ENCODE results near the gene C12orf56.

Gene C12orf56

DNA sequence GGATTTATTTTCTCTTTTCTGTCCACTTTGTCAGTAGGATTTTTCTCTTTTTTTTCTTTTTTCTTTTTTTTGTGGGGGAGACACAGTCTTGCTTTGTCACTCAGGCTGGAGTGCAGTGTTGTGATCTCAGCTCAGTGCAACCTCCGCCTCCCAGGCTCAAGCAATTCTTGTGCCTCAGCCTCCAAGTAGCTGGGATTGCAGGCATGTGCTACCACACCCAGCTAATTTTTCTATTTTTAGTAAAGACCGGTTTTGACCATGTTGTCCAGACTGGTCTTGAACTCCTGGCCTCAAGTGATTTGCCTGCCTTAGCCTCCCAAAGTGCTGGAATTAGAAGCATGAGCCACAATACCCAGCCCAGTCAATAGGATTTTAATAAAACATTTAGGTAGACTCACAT is 40.3 kb upstream of the C12orf56 start:
- Histone ChIP-seq H3K9ac (ENCODE audit: low read length) (no peak overlapping the region), H3K9me3 (ENCODE audit: insufficient read depth, low read depth, low read length) (no peaks in the 10 kb centered on the region), H4K91ac (ENCODE audit: low read depth, low read length) (no peak overlapping the region), H3K27me3 (ENCODE audit: insufficient read depth, low read length) (no peaks in the 10 kb centered on the region), H3K4me3 (ENCODE audit: low read depth, low read length) (no peak overlapping the region), H2BK5ac (ENCODE audit: low read depth, low read length, poor library complexity) (no peak overlapping the region), H4K8ac (ENCODE audit: low read depth, low read length) (no peak overlapping the region), H3K23ac (ENCODE audit: low read length) (no peak overlapping the region), H3K4ac (ENCODE audit: low read depth, low read length) (no peak overlapping the region), H3K27ac (ENCODE audit: low read depth, low read length) (no peak overlapping the region), H3K4me1 (ENCODE audit: control insufficient read depth in 1 of 2, insufficient read depth in 2 of 2, low read length in 2 of 2) (no peaks in the 10 kb centered on the region), H3K14ac (ENCODE audit: low read length) (no peak overlapping the region), H2BK120ac (ENCODE audit: insufficient read depth, low read length, poor library complexity) (no peak overlapping the region), H2AFZ (ENCODE audit: insufficient read depth, low read length, poor library complexity) (no peak overlapping the region), H3K79me2 (ENCODE audit: control insufficient read depth, insufficient read depth, low read length, poor library complexity) (no peaks in the 10 kb centered on the region), H2AK5ac (ENCODE audit: low read length) (no peak overlapping the region), H3K4me2 (ENCODE audit: low read length) (no peak overlapping the region), H4K12ac (ENCODE audit: low read depth, low read length) (no peak overlapping the region), H3K18ac (ENCODE audit: low read length) (no peak overlapping the region), H3K36me3 (ENCODE audit: control insufficient read depth in 1 of 2, insufficient read depth in 2 of 2, low read length in 2 of 2) (peaks cover 32 to 45% of the 10 kb centered on the region in 2 experiments), H2BK12ac (ENCODE audit: low read length) (no peak overlapping the region), H3K79me1 (ENCODE audit: low read length) (no peaks in the 10 kb centered on the region)
- WGBS (ENCODE audit: extremely low coverage, insufficient coverage, insufficient read length): no CpG with 5 or more reads among the region's 2 CpGs
- peak in 1 of 2 donors; percentile 42 for DNase-seq

DNA sequence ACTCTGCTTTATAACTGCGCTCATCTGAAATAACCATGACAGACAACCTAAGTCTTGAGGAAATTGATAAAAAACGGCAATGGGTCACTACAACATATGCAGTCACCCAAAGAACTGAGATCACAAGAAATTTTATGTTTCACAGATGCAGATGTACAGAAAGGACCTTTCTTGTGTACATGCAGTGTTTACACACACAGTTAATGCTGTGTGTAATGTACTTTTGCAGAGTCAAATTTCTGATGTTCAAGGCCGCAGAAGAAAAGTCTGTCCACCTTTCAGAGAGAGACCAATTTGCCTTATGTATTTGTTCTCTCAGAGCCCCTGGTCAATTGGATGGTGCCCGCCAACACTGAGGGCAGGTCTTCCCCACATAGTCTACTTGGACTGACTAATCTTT is 38.4 kb upstream of the C12orf56 start:
- no peak overlapping the region for H4K8ac ChIP-seq (ENCODE audit: low read depth, low read length)
- H3K79me2 ChIP-seq (ENCODE audit: control insufficient read depth, insufficient read depth, low read length, poor library complexity): no peaks in the 10 kb centered on the region
- H2BK120ac ChIP-seq (ENCODE audit: insufficient read depth, low read length, poor library complexity): no peak overlapping the region
- no peak overlapping the region for H4K12ac ChIP-seq (ENCODE audit: low read depth, low read length)
- H3K9ac ChIP-seq (ENCODE audit: low read length): no peak overlapping the region
- no peak overlapping the region for H4K91ac ChIP-seq (ENCODE audit: low read depth, low read length)
- H3K79me1 ChIP-seq (ENCODE audit: low read length): no peaks in the 10 kb centered on the region
- no peaks in the 10 kb centered on the region for H3K4me1 ChIP-seq (ENCODE audit: control insufficient read depth in 1 of 2, insufficient read depth in 2 of 2, low read length in 2 of 2)
- H2BK5ac ChIP-seq (ENCODE audit: low read depth, low read length, poor library complexity): no peak overlapping the region
- no peak overlapping the region for H2AFZ ChIP-seq (ENCODE audit: insufficient read depth, low read length, poor library complexity)
- WGBS (ENCODE audit: extremely low coverage, insufficient coverage, insufficient read length): no CpG with 5 or more reads among the region's 4 CpGs
- no peak overlapping the region for H3K4me3 ChIP-seq (ENCODE audit: low read depth, low read length)
- no peaks in the 10 kb centered on the region for H3K27me3 ChIP-seq (ENCODE audit: insufficient read depth, low read length)
- H3K27ac ChIP-seq (ENCODE audit: low read depth, low read length): no peak overlapping the region
- no peak overlapping the region for H3K18ac ChIP-seq (ENCODE audit: low read length)
- DNase-seq: no peak
- H2AK5ac ChIP-seq (ENCODE audit: low read length): no peak overlapping the region
- no peak overlapping the region for H2BK12ac ChIP-seq (ENCODE audit: low read length)
- H3K14ac ChIP-seq (ENCODE audit: low read length): no peak overlapping the region
- H3K4me2 ChIP-seq (ENCODE audit: low read length): no peak overlapping the region
- H3K36me3 ChIP-seq (ENCODE audit: control insufficient read depth in 1 of 2, insufficient read depth in 2 of 2, low read length in 2 of 2): peaks cover 31 to 49% of the 10 kb centered on the region in 2 experiments
- H3K23ac ChIP-seq (ENCODE audit: low read length): no peak overlapping the region
- H3K9me3 ChIP-seq (ENCODE audit: insufficient read depth, low read depth, low read length): no peaks in the 10 kb centered on the region
- H3K4ac ChIP-seq (ENCODE audit: low read depth, low read length): no peak overlapping the region

DNA sequence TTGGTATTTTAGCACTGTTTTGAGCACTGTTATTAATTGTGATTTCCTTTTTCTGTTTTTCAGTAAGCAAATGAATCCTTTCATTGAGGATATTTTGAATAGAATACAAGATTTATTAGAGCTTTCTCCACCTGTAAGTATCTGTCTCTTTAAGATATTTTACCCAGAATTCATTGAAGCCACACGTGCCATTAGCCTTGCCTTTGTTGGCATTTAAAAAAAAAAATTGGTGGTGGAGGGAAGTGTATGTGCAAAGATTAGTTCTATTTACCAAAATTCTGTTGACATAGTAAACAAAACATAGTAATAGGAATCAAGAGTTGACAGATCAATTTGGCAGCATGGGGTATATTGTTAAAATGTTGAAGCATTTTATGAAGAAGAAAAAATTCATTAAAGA is 37.4 kb upstream of the C12orf56 start:
- Histone ChIP-seq H3K36me3 (ENCODE audit: control insufficient read depth in 1 of 2, insufficient read depth in 2 of 2, low read length in 2 of 2) (peaks cover 30 to 50% of the 10 kb centered on the region in 2 experiments), H3K4me3 (ENCODE audit: low read depth, low read length) (no peak overlapping the region), H4K91ac (ENCODE audit: low read depth, low read length) (no peak overlapping the region), H3K27me3 (ENCODE audit: insufficient read depth, low read length) (no peaks in the 10 kb centered on the region), H3K18ac (ENCODE audit: low read length) (no peak overlapping the region), H2BK12ac (ENCODE audit: low read length) (no peak overlapping the region), H2BK5ac (ENCODE audit: low read depth, low read length, poor library complexity) (no peak overlapping the region), H2AK5ac (ENCODE audit: low read length) (no peak overlapping the region), H4K8ac (ENCODE audit: low read depth, low read length) (no peak overlapping the region), H3K9me3 (ENCODE audit: insufficient read depth, low read depth, low read length) (no peaks in the 10 kb centered on the region), H2BK120ac (ENCODE audit: insufficient read depth, low read length, poor library complexity) (no peak overlapping the region), H3K79me1 (ENCODE audit: low read length) (no peaks in the 10 kb centered on the region), H3K4me1 (ENCODE audit: control insufficient read depth in 1 of 2, insufficient read depth in 2 of 2, low read length in 2 of 2) (no peaks in the 10 kb centered on the region), H3K27ac (ENCODE audit: low read depth, low read length) (no peak overlapping the region), H4K12ac (ENCODE audit: low read depth, low read length) (no peak overlapping the region), H3K9ac (ENCODE audit: low read length) (no peak overlapping the region), H2AFZ (ENCODE audit: insufficient read depth, low read length, poor library complexity) (no peak overlapping the region), H3K14ac (ENCODE audit: low read length) (no peak overlapping the region), H3K4me2 (ENCODE audit: low read length) (no peak overlapping the region), H3K23ac (ENCODE audit: low read length) (no peak overlapping the region), H3K4ac (ENCODE audit: low read depth, low read length) (no peak overlapping the region), H3K79me2 (ENCODE audit: control insufficient read depth, insufficient read depth, low read length, poor library complexity) (no peaks in the 10 kb centered on the region)
- DNase-seq: no peak
- WGBS (ENCODE audit: extremely low coverage, insufficient coverage, insufficient read length): no CpG with 5 or more reads among the region's 1 CpG

DNA sequence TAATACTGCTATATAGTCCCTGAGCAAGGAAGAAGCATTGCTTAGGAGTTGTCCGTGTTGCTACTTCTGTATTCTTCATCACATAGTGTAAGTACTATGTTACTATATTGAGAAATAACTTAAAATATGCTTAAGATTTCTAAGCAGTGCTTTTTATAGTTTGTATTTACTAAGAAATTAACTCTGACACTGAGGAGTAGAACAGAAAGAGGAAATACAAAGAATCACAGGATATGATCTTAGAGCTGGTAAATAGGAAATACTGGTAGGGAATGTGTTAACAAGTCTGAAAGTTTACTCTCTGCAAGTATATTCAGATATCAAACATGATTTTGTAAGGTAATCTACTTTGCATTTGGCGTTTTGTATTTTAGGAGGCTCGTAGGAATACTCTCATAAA is 29.1 kb upstream of the C12orf56 start:
- H3K9me3 ChIP-seq (ENCODE audit: insufficient read depth, low read depth, low read length): no peaks in the 10 kb centered on the region
- no CpG with 5 or more reads among the region's 3 CpGs for WGBS (ENCODE audit: extremely low coverage, insufficient coverage, insufficient read length)
- no peak overlapping the region for H4K12ac ChIP-seq (ENCODE audit: low read depth, low read length)
- no peak overlapping the region for H2BK5ac ChIP-seq (ENCODE audit: low read depth, low read length, poor library complexity)
- H4K8ac ChIP-seq (ENCODE audit: low read depth, low read length): no peak overlapping the region
- H2BK12ac ChIP-seq (ENCODE audit: low read length): no peak overlapping the region
- H3K18ac ChIP-seq (ENCODE audit: low read length): no peak overlapping the region
- no peak overlapping the region for H3K9ac ChIP-seq (ENCODE audit: low read length)
- H3K79me2 ChIP-seq (ENCODE audit: control insufficient read depth, insufficient read depth, low read length, poor library complexity): no peaks in the 10 kb centered on the region
- H3K4me3 ChIP-seq (ENCODE audit: low read depth, low read length): no peak overlapping the region
- H3K27me3 ChIP-seq (ENCODE audit: insufficient read depth, low read length): no peaks in the 10 kb centered on the region
- no peak overlapping the region for H2AK5ac ChIP-seq (ENCODE audit: low read length)
- no peaks in the 10 kb centered on the region for H3K4me1 ChIP-seq (ENCODE audit: control insufficient read depth in 1 of 2, insufficient read depth in 2 of 2, low read length in 2 of 2)
- H3K36me3 ChIP-seq (ENCODE audit: control insufficient read depth in 1 of 2, insufficient read depth in 2 of 2, low read length in 2 of 2): peaks cover 28 to 35% of the 10 kb centered on the region in 2 experiments
- no peak overlapping the region for H3K23ac ChIP-seq (ENCODE audit: low read length)
- H3K79me1 ChIP-seq (ENCODE audit: low read length): no peaks in the 10 kb centered on the region
- H4K91ac ChIP-seq (ENCODE audit: low read depth, low read length): no peak overlapping the region
- no peak overlapping the region for H2AFZ ChIP-seq (ENCODE audit: insufficient read depth, low read length, poor library complexity)
- H2BK120ac ChIP-seq (ENCODE audit: insufficient read depth, low read length, poor library complexity): no peak overlapping the region
- no peak for DNase-seq
- H3K14ac ChIP-seq (ENCODE audit: low read length): no peak overlapping the region
- no peak overlapping the region for H3K4ac ChIP-seq (ENCODE audit: low read depth, low read length)
- H3K4me2 ChIP-seq (ENCODE audit: low read length): no peak overlapping the region
- H3K27ac ChIP-seq (ENCODE audit: low read depth, low read length): no peak overlapping the region
